ENCODE data around the gene WDFY2. TPM values are rescaled to one million over a fixed set of nuclear protein-coding genes. Genes with fewer than 3 reads are reported as not detected.

WDFY2 gene
- total and polyA plus RNA-seq, 4 donors = 3.4 to 10.5 (median 5.8) TPM

- peaks cover 4 to 38% (median 22%) of the 10 kb centered on the region in 4 donors for H3K4me1 ChIP-seq (ENCODE audit: control insufficient read depth in 4 of 4, insufficient read depth in 4 of 4, low read length in 3 of 4)
- H3K27ac ChIP-seq (ENCODE audit: low read depth in 1 of 2, low read length in 2 of 2) = peak within 1 kb of the TSS; percentile 99 to 100
- peak within 1 kb of the TSS; percentile 78 to 96 for H3K9ac ChIP-seq (ENCODE audit: low read depth in 1 of 2, low read length in 2 of 2)
- H3K9me3 ChIP-seq (ENCODE audit: control insufficient read depth in 4 of 4, low read length in 3 of 4) = no peaks in the 10 kb centered on the region
- TF ChIP-seq FOXA1 (IDR thresholded peaks at IDR 0.05) (no peak), REST (IDR thresholded peaks at IDR 0.05) (peak; percentile 50), GABPA (IDR thresholded peaks at IDR 0.05 in 1 of 2, conservative IDR thresholded peaks at IDR 0.05 in 1 of 2) (peak in 1 of 2 donors; percentile 72), MAX (IDR thresholded peaks at IDR 0.05) (peak; percentile 57), FOXA2 (IDR thresholded peaks at IDR 0.05) (no peak), RXRA (IDR thresholded peaks at IDR 0.05) (peak; percentile 43 to 51), SP1 (IDR thresholded peaks at IDR 0.05) (peak; percentile 77), TAF1 (conservative IDR thresholded peaks at IDR 0.05) (no peak), HNF4G (IDR thresholded peaks at IDR 0.05) (peak; percentile 18), EGR1 (IDR thresholded peaks at IDR 0.05; ENCODE audit: low read depth in 2 of 2) (no peak), CTCF (IDR thresholded peaks at IDR 0.05; ENCODE audit: low read depth, low read length, missing input control) (no peak), HNF4A (conservative IDR thresholded peaks at IDR 0.05) (peak; percentile 70 to 73), JUND (IDR thresholded peaks at IDR 0.05) (peak in 1 of 2 donors; percentile 43), NR2F2 (IDR thresholded peaks at IDR 0.05) (no peak), RAD21 (IDR thresholded peaks at IDR 0.05) (peak; percentile 13 to 22), ATF3 (IDR thresholded peaks at IDR 0.05) (no peak), YY1 (IDR thresholded peaks at IDR 0.05) (peak; percentile 19), ZBTB33 (IDR thresholded peaks at IDR 0.05) (no peak)
- no peaks in the 10 kb centered on the region for H3K27me3 ChIP-seq (ENCODE audit: control insufficient read depth in 4 of 4, insufficient read depth in 4 of 4, low read length in 3 of 4)
- WGBS = under 1% methylated on average over 91 of the region's 91 CpGs
- DNase-seq (ENCODE audit: low spot score) = peak; percentile 88
- no peaks in the 10 kb centered on the region for H3K36me3 ChIP-seq (ENCODE audit: control insufficient read depth in 4 of 4, insufficient read depth in 3 of 4, low read depth in 1 of 4, low read length in 3 of 4)
- H3K4me3 ChIP-seq (ENCODE audit: low read depth in 1 of 3, low read length in 3 of 3) = peak within 1 kb of the TSS; percentile 59 to 89 (median 70)
These were observed 219.4 kb downstream of the WDFY2 start, which contains the start of gene DHRS12 for GRCh38 chr13:51803422-51804294. TSS of gene DHRS12 (minus strand) at chr13:51804163. CDS start at chr13:51799659, 4,504 bp downstream.
